Prostate gland (tissue), 2 donors: ENCODE data around the gene CPLANE1. TPM values are rescaled to one million over a fixed set of nuclear protein-coding genes. Genes with fewer than 3 reads are reported as not detected.
"Not testable (repeated sequence)": the region's sequence is repeated elsewhere in the genome, so short reads cannot be mapped to it uniquely, and the experiment has no call there.

Experiments used
- DNase-seq: peaks from one replicate; pipeline ENCODE4 v3.0.0-alpha.2; 2019; ENCODE audit warnings: low spot score
- H3K27ac ChIP-seq, 2 donors: fragments of 200-600 bp; sonication (generic); 2 replicates each; pipeline ENCODE4 v1.5.1; 2017 to 2019
- H3K27me3 ChIP-seq: fragments of 200-600 bp; sonication (generic); replicated peaks from 2 replicates; pipeline ENCODE4 v1.5.1; 2019; ENCODE audit not compliant: insufficient read depth
- H3K36me3 ChIP-seq, 2 donors: fragments of 200-600 bp; sonication (generic); 1 replicate in 1 of 2; 2 replicates in 1 of 2; pipeline versions ENCODE4 v1.5.1 to v1.8.1; 2017 to 2019
- H3K4me1 ChIP-seq: fragments of 200-600 bp; sonication (generic); replicated peaks from 2 replicates; pipeline ENCODE4 v1.5.1; 2019
- H3K4me3 ChIP-seq, 2 donors: fragments of 200-600 bp; sonication (generic); 2 replicates each; pipeline ENCODE4 v1.5.1; 2017 to 2019
- H3K9me3 ChIP-seq: fragments of 200-600 bp; sonication (generic); 2 replicates; pipeline ENCODE4 v1.5.1; 2017
- POLR2A ChIP-seq: fragments of 450-650 bp; IDR thresholded peaks from one replicate; pipeline ENCODE4 v1.6.1; 2016; ENCODE audit warnings: antibody characterized with exemption, mild to moderate bottlenecking
- POLR2AphosphoS5 ChIP-seq: sonication (generic); formaldehyde crosslinking; IDR thresholded peaks from one replicate; pipeline ENCODE4 v1.6.1; 2017; ENCODE audit warnings: antibody characterized with exemption
- WGBS: methylation state at CpG from one replicate; pipeline ENCODE4 v1.1.5; 2018; 5-methylcytosine and 5-hydroxymethylcytosine counted together
- intact Hi-C: fragments of 100-400 bp; cut with DNase I; formaldehyde crosslinking; loops from one replicate; pipeline ENCODE4 v1.14.2; 2022
- total RNA-seq, 2 donors: library from RNA; depleted of rRNA; stranded (reverse); fragments of >200 nt; gene quantifications; one replicate each; pipeline ENCODE4 v1.1.0, GENCODE V29; 2016
- TF ChIP-seq, protein P1 (sequence below), 4 experiments: fragments of 200-600 bp in 2 of 4; fragments of 450-650 bp in 2 of 4; sonication (generic) in 2 of 4; IDR thresholded peaks; 1 replicate in 3 of 4; 2 replicates in 1 of 4; pipeline ENCODE4 v1.5.1; 2016 to 2019; ENCODE audit warnings: antibody characterized with exemption in 4 of 4, mild to moderate bottlenecking in 2 of 4, moderate library complexity in 2 of 4

CPLANE1 gene
- total RNA-seq, 2 donors from 2014 or later, result 17.2 to 27.8 TPM

GRCh38 chr5:37086466-37087173 is 162.6 kb downstream of the CPLANE1 start:
- Histone ChIP-seq H3K27ac (peak overlapping the region in 1 of 2 donors; percentile 61), H3K9me3 (no peaks in the 10 kb centered on the region), H3K4me3 (no peak overlapping the region), H3K36me3 (no peaks in the 10 kb centered on the region), H3K27me3 (no peaks in the 10 kb centered on the region), H3K4me1 (no peaks in the 10 kb centered on the region)
- intact Hi-C loops, result no loop called here
- peak; percentile 33 for DNase-seq
- TF ChIP-seq, protein P1, sequence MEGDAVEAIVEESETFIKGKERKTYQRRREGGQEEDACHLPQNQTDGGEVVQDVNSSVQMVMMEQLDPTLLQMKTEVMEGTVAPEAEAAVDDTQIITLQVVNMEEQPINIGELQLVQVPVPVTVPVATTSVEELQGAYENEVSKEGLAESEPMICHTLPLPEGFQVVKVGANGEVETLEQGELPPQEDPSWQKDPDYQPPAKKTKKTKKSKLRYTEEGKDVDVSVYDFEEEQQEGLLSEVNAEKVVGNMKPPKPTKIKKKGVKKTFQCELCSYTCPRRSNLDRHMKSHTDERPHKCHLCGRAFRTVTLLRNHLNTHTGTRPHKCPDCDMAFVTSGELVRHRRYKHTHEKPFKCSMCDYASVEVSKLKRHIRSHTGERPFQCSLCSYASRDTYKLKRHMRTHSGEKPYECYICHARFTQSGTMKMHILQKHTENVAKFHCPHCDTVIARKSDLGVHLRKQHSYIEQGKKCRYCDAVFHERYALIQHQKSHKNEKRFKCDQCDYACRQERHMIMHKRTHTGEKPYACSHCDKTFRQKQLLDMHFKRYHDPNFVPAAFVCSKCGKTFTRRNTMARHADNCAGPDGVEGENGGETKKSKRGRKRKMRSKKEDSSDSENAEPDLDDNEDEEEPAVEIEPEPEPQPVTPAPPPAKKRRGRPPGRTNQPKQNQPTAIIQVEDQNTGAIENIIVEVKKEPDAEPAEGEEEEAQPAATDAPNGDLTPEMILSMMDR (IDR thresholded peaks at IDR 0.05), result no peak
- peak; percentile 61 for TF ChIP-seq POLR2AphosphoS5
- WGBS, result 59% methylated on average over 12 of the region's 12 CpGs

DNA sequence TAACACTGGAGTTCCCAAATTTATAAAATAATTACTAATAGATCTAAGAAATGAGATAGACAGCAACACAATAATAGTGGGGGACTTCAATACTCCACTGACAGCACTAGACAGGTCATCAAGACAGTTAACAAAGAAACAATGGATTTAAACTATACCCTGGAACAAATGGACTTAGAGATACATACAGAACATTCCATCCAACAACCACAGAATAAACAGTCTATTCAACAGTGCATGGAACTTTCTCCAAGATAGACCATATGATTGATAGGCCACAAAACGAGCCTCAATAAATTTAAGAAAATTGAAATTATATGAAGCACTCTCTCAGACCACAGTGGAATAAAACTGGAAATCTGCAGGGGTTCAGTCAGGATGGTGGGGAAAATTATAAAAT is 163.2 kb downstream of the CPLANE1 start:
- H3K9me3 ChIP-seq, DNase-seq, H3K4me1 ChIP-seq, H3K36me3 ChIP-seq, H3K27me3 ChIP-seq, H3K4me3 ChIP-seq, H3K27ac ChIP-seq, intact Hi-C loops: not testable (repeated sequence)
- WGBS, result 76% methylated on average over 1 of the region's 1 CpG

DNA sequence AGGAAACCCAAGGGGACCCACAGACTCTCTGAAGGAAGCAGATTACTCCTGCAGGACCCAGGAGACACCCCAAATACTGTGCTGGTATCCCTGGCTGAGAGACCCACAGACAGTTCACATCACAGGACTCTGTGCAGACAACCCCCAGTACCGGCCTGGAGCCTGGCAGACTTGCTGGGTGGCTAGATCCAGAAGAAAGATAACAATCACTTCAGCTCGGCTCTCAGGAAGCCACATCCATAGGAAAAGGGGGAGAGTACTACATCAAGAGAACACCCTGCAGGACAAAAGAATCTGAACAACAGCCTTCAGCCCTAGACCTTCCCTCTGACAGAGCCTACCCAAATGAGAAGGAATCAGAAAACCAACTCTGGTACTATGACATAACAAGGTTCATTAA is 166.2 kb downstream of the CPLANE1 start:
- DNase-seq, H3K9me3 ChIP-seq, H3K4me3 ChIP-seq, H3K4me1 ChIP-seq, H3K27me3 ChIP-seq, H3K27ac ChIP-seq, intact Hi-C loops, H3K36me3 ChIP-seq: not testable (repeated sequence)
- WGBS, result 40% methylated on average over 2 of the region's 2 CpGs

DNA sequence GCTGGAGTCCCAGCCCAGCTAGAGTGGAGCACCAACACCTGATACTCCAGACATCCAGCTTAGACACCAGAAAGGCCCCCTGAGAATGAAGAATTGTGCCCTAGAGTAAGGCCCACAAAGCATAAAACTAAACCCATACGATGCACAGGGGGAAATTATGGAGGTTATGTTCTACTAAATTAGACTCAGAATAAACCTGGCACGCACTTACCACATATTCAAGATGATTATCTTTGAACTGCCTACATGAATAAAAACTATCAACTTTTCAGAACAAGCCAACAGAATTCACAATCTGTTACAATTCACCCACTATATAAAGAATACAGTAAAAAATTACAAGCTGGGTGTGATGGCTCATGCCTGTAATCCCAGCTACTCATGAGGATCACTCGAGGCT is 168.5 kb downstream of the CPLANE1 start:
- H3K27ac ChIP-seq, result no peak overlapping the region
- no peak for DNase-seq
- WGBS, result 78% methylated on average over 3 of the region's 3 CpGs
- no peaks in the 10 kb centered on the region for H3K9me3 ChIP-seq
- H3K27me3 ChIP-seq, result no peaks in the 10 kb centered on the region
- H3K36me3 ChIP-seq, result no peaks in the 10 kb centered on the region
- intact Hi-C loops, result no loop called here
- TF ChIP-seq, protein P1 (IDR thresholded peaks at IDR 0.05), result no peak
- TF ChIP-seq POLR2AphosphoS5 (no peak), POLR2A (no peak)
- no peak overlapping the region for H3K4me3 ChIP-seq
- H3K4me1 ChIP-seq, result no peaks in the 10 kb centered on the region

GRCh38 chr5:37077146-37077545 is 172.0 kb downstream of the CPLANE1 start:
- no peak overlapping the region for H3K27ac ChIP-seq
- no peak overlapping the region for H3K4me3 ChIP-seq
- H3K36me3 ChIP-seq, result no peaks in the 10 kb centered on the region
- no peak for DNase-seq
- intact Hi-C loops, result no loop called here
- no peaks in the 10 kb centered on the region for H3K27me3 ChIP-seq
- no peaks in the 10 kb centered on the region for H3K4me1 ChIP-seq
- 87% methylated on average over 1 of the region's 1 CpG for WGBS
- TF ChIP-seq POLR2AphosphoS5, result no peak
- no peak for TF ChIP-seq POLR2A
- TF ChIP-seq, protein P1 (IDR thresholded peaks at IDR 0.05), result no peak
- H3K9me3 ChIP-seq, result no peaks in the 10 kb centered on the region

DNA sequence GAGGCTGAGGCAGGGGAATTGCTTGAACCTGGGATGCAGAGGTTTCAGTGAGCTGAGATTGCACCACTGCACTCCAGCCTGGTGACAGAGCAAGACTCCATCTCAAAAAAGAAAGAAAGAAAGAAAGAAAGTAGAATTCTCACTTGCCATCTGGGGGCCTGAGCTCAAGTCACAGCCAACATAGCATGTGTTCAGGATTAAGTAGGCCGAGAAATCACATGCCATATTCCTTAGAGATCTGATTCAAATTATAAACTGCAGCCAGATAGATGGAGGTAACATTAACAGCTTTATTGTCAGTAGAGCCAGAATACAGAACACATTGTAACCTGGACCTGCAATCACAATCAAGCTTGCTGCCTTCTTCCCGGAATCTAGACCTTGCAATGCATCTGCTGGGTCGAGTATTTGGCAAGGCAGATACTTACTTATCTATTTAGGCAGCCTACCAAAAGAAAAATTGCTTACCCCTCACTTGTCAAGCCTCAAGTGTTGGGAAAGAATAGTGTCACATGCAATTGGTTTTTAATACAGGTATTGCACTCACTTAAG is 173.7 kb downstream of the CPLANE1 start:
- 74% methylated on average over 3 of the region's 3 CpGs for WGBS
- DNase-seq, result no peak
- no peaks in the 10 kb centered on the region for H3K4me1 ChIP-seq
- H3K27me3 ChIP-seq, result no peaks in the 10 kb centered on the region
- no peaks in the 10 kb centered on the region for H3K36me3 ChIP-seq
- TF ChIP-seq, protein P1 (IDR thresholded peaks at IDR 0.05), result no peak
- TF ChIP-seq POLR2AphosphoS5 (no peak), POLR2A (no peak)
- no peak overlapping the region for H3K27ac ChIP-seq
- intact Hi-C loops, result no loop called here
- no peak overlapping the region for H3K4me3 ChIP-seq
- no peaks in the 10 kb centered on the region for H3K9me3 ChIP-seq
